ENCODE measurements around the gene ACSM2B.

DNA sequence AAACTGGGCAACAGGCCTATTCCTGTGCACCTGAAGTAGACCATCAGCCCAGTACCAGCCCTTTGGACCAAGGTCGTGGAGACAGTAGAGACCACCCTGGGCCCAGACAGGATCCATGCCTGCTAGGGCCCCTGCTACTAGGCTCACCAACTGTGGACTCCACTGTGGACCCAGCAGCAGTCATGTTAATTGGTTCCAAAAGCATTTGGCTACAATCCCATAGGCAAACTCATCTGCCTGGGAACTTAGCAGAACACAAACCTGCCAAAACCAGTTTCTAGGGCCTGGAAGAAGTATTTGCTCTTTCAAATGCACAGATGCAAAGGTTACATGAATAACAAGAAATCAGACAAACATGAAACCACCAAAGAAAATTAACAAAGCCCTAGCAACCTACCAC lies 71.7 kb downstream of the ACSM2B start:
- TF ChIP-seq POLR2A (IDR thresholded peaks at IDR 0.05): no peak
- TF ChIP-seq, protein P1, sequence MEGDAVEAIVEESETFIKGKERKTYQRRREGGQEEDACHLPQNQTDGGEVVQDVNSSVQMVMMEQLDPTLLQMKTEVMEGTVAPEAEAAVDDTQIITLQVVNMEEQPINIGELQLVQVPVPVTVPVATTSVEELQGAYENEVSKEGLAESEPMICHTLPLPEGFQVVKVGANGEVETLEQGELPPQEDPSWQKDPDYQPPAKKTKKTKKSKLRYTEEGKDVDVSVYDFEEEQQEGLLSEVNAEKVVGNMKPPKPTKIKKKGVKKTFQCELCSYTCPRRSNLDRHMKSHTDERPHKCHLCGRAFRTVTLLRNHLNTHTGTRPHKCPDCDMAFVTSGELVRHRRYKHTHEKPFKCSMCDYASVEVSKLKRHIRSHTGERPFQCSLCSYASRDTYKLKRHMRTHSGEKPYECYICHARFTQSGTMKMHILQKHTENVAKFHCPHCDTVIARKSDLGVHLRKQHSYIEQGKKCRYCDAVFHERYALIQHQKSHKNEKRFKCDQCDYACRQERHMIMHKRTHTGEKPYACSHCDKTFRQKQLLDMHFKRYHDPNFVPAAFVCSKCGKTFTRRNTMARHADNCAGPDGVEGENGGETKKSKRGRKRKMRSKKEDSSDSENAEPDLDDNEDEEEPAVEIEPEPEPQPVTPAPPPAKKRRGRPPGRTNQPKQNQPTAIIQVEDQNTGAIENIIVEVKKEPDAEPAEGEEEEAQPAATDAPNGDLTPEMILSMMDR (IDR thresholded peaks at IDR 0.05): no peak
- TF ChIP-seq EP300 (IDR thresholded peaks at IDR 0.05): no peak
- no peak for TF ChIP-seq POLR2AphosphoS5 (IDR thresholded peaks at IDR 0.05)

Measured in sigmoid colon (tissue), 4 donors.